ENCODE results near the gene NFKBIE.

- TF ChIP-seq, protein P1, sequence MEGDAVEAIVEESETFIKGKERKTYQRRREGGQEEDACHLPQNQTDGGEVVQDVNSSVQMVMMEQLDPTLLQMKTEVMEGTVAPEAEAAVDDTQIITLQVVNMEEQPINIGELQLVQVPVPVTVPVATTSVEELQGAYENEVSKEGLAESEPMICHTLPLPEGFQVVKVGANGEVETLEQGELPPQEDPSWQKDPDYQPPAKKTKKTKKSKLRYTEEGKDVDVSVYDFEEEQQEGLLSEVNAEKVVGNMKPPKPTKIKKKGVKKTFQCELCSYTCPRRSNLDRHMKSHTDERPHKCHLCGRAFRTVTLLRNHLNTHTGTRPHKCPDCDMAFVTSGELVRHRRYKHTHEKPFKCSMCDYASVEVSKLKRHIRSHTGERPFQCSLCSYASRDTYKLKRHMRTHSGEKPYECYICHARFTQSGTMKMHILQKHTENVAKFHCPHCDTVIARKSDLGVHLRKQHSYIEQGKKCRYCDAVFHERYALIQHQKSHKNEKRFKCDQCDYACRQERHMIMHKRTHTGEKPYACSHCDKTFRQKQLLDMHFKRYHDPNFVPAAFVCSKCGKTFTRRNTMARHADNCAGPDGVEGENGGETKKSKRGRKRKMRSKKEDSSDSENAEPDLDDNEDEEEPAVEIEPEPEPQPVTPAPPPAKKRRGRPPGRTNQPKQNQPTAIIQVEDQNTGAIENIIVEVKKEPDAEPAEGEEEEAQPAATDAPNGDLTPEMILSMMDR (IDR thresholded peaks at IDR 0.05) = no peak
- no peak for TF ChIP-seq POLR2A (IDR thresholded peaks at IDR 0.05)
Observed at GRCh38 chr6:44284867-44285266, 19.5 kb upstream of the NFKBIE start.
